Trophoblast cell (in vitro differentiated cells and primary cell): ENCODE data around the gene MMP17.

Source experiments
- DNase-seq, 2 donors: peaks; one replicate each; pipeline ENCODE4 v3.0.0-alpha.2; 2016
- H2AFZ ChIP-seq: 2 replicates; pipeline ENCODE4 v1.6.1; 2013; ENCODE audit warnings: low read length, moderate library complexity, mild to moderate bottlenecking; ENCODE audit not compliant: insufficient read depth, poor library complexity
- H2AK5ac ChIP-seq: 2 replicates; pipeline ENCODE4 v1.6.1; 2013; ENCODE audit warnings: mild to moderate bottlenecking, low read length
- H2BK120ac ChIP-seq: 2 replicates; pipeline ENCODE4 v1.6.1; 2013; ENCODE audit warnings: low read length, mild to moderate bottlenecking, moderate library complexity; ENCODE audit not compliant: insufficient read depth, poor library complexity
- H2BK12ac ChIP-seq: 2 replicates; pipeline ENCODE4 v1.6.1; 2013; ENCODE audit warnings: mild to moderate bottlenecking, low read length, moderate library complexity
- H2BK5ac ChIP-seq: 2 replicates; pipeline ENCODE4 v1.6.1; 2013; ENCODE audit warnings: low read length, low read depth, moderate library complexity, mild to moderate bottlenecking; ENCODE audit not compliant: poor library complexity
- H3K14ac ChIP-seq: 2 replicates; pipeline ENCODE4 v1.6.1; 2013; ENCODE audit warnings: mild to moderate bottlenecking, low read length
- H3K18ac ChIP-seq: 2 replicates; pipeline ENCODE4 v1.6.1; 2013; ENCODE audit warnings: mild to moderate bottlenecking, low read length
- H3K23ac ChIP-seq: 2 replicates; pipeline ENCODE4 v1.6.1; 2013; ENCODE audit warnings: low read length
- H3K27ac ChIP-seq: 2 replicates; pipeline ENCODE4 v1.5.1; 2013; ENCODE audit warnings: low read depth, mild to moderate bottlenecking, inconsistent platforms, low read length, moderate library complexity
- H3K27me3 ChIP-seq: 2 replicates; pipeline ENCODE4 v1.6.1; 2013; ENCODE audit warnings: inconsistent platforms, mild to moderate bottlenecking, low read length, moderate library complexity; ENCODE audit not compliant: insufficient read depth
- H3K36me3 ChIP-seq, 2 experiments: 1 replicate in 1 of 2; 2 replicates in 1 of 2; pipeline ENCODE4 v1.6.1; 2013; ENCODE audit warnings: low read length in 2 of 2, mild to moderate bottlenecking in 2 of 2, moderate library complexity in 1 of 2; ENCODE audit not compliant: insufficient read depth in 2 of 2, control insufficient read depth in 1 of 2
- H3K4ac ChIP-seq: 2 replicates; pipeline ENCODE4 v1.6.1; 2013; ENCODE audit warnings: low read depth, mild to moderate bottlenecking, low read length, moderate library complexity
- H3K4me1 ChIP-seq, 2 experiments: 1 replicate in 1 of 2; 2 replicates in 1 of 2; pipeline ENCODE4 v1.6.1; 2013; ENCODE audit warnings: low read length in 2 of 2, mild to moderate bottlenecking in 2 of 2, moderate library complexity in 1 of 2; ENCODE audit not compliant: insufficient read depth in 2 of 2, control insufficient read depth in 1 of 2
- H3K4me2 ChIP-seq: 2 replicates; pipeline ENCODE4 v1.6.1; 2013; ENCODE audit warnings: inconsistent platforms, mild to moderate bottlenecking, low read length, moderate library complexity
- H3K4me3 ChIP-seq: 2 replicates; pipeline ENCODE4 v1.5.1; 2013; ENCODE audit warnings: mild to moderate bottlenecking, low read depth, low read length, inconsistent platforms
- H3K79me1 ChIP-seq: one replicate; pipeline ENCODE4 v1.6.1; 2013; ENCODE audit warnings: low read length
- H3K79me2 ChIP-seq: 2 replicates; pipeline ENCODE4 v1.6.1; 2013; ENCODE audit warnings: low read length, mild to moderate bottlenecking; ENCODE audit not compliant: control insufficient read depth, insufficient read depth, poor library complexity
- H3K9ac ChIP-seq: 2 replicates; pipeline ENCODE4 v1.6.1; 2013; ENCODE audit warnings: mild to moderate bottlenecking, low read length
- H3K9me3 ChIP-seq: 2 replicates; pipeline ENCODE4 v1.6.1; 2013; ENCODE audit warnings: low read depth, mild to moderate bottlenecking, control low read depth, inconsistent platforms, low read length; ENCODE audit not compliant: insufficient read depth
- H4K12ac ChIP-seq: 2 replicates; pipeline ENCODE4 v1.6.1; 2013; ENCODE audit warnings: low read depth, mild to moderate bottlenecking, low read length, moderate library complexity
- H4K8ac ChIP-seq: 2 replicates; pipeline ENCODE4 v1.6.1; 2013; ENCODE audit warnings: low read depth, mild to moderate bottlenecking, low read length, moderate library complexity
- H4K91ac ChIP-seq: one replicate; pipeline ENCODE4 v1.6.1; 2013; ENCODE audit warnings: low read depth, mild to moderate bottlenecking, low read length, moderate library complexity
- WGBS: extraction: QIAGEN DNeasy Blood & Tissue Kit; methylation state at CpG from one replicate; pipeline ENCODE4 v1.1.7; 2013; ENCODE audit warnings: missing lambda C conversion rate; ENCODE audit not compliant: insufficient read length, insufficient coverage; ENCODE audit errors: extremely low coverage; 5-methylcytosine and 5-hydroxymethylcytosine counted together

Gene MMP17

GRCh38 chr12:131834798-131835615, 6.8 kb downstream of the MMP17 start:
- peaks cover 10 to 15% of the 10 kb centered on the region in 2 experiments for H3K4me1 ChIP-seq
- no peak for DNase-seq
- no peak overlapping the region for H4K91ac ChIP-seq
- H3K23ac ChIP-seq = no peak overlapping the region
- no peak overlapping the region for H2AK5ac ChIP-seq
- no CpG with 5 or more reads among the region's 20 CpGs for WGBS
- no peak overlapping the region for H4K8ac ChIP-seq
- no peaks in the 10 kb centered on the region for H3K27me3 ChIP-seq
- no peak overlapping the region for H2BK5ac ChIP-seq
- H3K27ac ChIP-seq = no peak overlapping the region
- H3K36me3 ChIP-seq = no peaks in the 10 kb centered on the region
- no peak overlapping the region for H2BK12ac ChIP-seq
- H3K4me3 ChIP-seq = peak overlapping the region; percentile 9
- H2AFZ ChIP-seq = no peak overlapping the region
- no peak overlapping the region for H3K18ac ChIP-seq
- H3K79me2 ChIP-seq = peaks cover 2% of the 10 kb centered on the region
- H2BK120ac ChIP-seq = no peak overlapping the region
- peaks cover 5% of the 10 kb centered on the region for H3K79me1 ChIP-seq
- no peak overlapping the region for H4K12ac ChIP-seq
- H3K4ac ChIP-seq = no peak overlapping the region
- no peak overlapping the region for H3K9ac ChIP-seq
- H3K9me3 ChIP-seq = peaks cover 4% of the 10 kb centered on the region
- no peak overlapping the region for H3K14ac ChIP-seq
- no peak overlapping the region for H3K4me2 ChIP-seq

- peaks cover 2% of the 10 kb centered on the region for H3K79me1 ChIP-seq
- H4K91ac ChIP-seq = no peak overlapping the region
- DNase-seq = no peak
- H3K18ac ChIP-seq = no peak overlapping the region
- H3K27me3 ChIP-seq = no peaks in the 10 kb centered on the region
- H3K9me3 ChIP-seq = peaks cover 4% of the 10 kb centered on the region
- H4K8ac ChIP-seq = no peak overlapping the region
- H2BK120ac ChIP-seq = no peak overlapping the region
- H3K4me1 ChIP-seq = peaks cover 6 to 13% of the 10 kb centered on the region in 2 experiments
- H3K23ac ChIP-seq = no peak overlapping the region
- H3K14ac ChIP-seq = no peak overlapping the region
- H3K4ac ChIP-seq = no peak overlapping the region
- H2BK5ac ChIP-seq = no peak overlapping the region
- H3K4me2 ChIP-seq = no peak overlapping the region
- no peak overlapping the region for H3K27ac ChIP-seq
- H4K12ac ChIP-seq = no peak overlapping the region
- H3K36me3 ChIP-seq = no peaks in the 10 kb centered on the region
- no CpG with 5 or more reads among the region's 7 CpGs for WGBS
- no peak overlapping the region for H3K9ac ChIP-seq
- no peak overlapping the region for H2AK5ac ChIP-seq
- H2BK12ac ChIP-seq = no peak overlapping the region
- H3K4me3 ChIP-seq = no peak overlapping the region
- no peaks in the 10 kb centered on the region for H3K79me2 ChIP-seq
- no peak overlapping the region for H2AFZ ChIP-seq
Observed at GRCh38 chr12:131835616-131836171, 7.5 kb downstream of the MMP17 start.

GRCh38 chr12:131836193-131836592, 8.0 kb downstream of the MMP17 start:
- Histone ChIP-seq H2AK5ac (no peak overlapping the region), H3K14ac (no peak overlapping the region), H3K18ac (no peak overlapping the region), H3K79me1 (no peaks in the 10 kb centered on the region), H3K4me1 (peaks cover 2 to 11% of the 10 kb centered on the region in 2 experiments), H2AFZ (no peak overlapping the region), H3K4me3 (no peak overlapping the region), H3K36me3 (no peaks in the 10 kb centered on the region), H2BK12ac (no peak overlapping the region), H4K8ac (no peak overlapping the region), H2BK5ac (no peak overlapping the region), H3K23ac (no peak overlapping the region), H4K12ac (no peak overlapping the region), H3K9me3 (peaks cover 4% of the 10 kb centered on the region), H3K27me3 (no peaks in the 10 kb centered on the region), H3K9ac (no peak overlapping the region), H3K4me2 (no peak overlapping the region), H3K79me2 (no peaks in the 10 kb centered on the region), H4K91ac (no peak overlapping the region), H3K4ac (no peak overlapping the region), H3K27ac (no peak overlapping the region), H2BK120ac (no peak overlapping the region)
- no CpG with 5 or more reads among the region's 3 CpGs for WGBS
- DNase-seq = no peak

- Histone ChIP-seq H3K4me1 (peaks cover 2 to 8% of the 10 kb centered on the region in 2 experiments), H3K79me2 (no peaks in the 10 kb centered on the region), H3K36me3 (no peaks in the 10 kb centered on the region), H2BK5ac (no peak overlapping the region), H4K91ac (no peak overlapping the region), H3K14ac (no peak overlapping the region), H3K27me3 (no peaks in the 10 kb centered on the region), H2BK120ac (no peak overlapping the region), H2BK12ac (no peak overlapping the region), H3K4me3 (no peak overlapping the region), H2AK5ac (peak overlapping the region; percentile 56), H3K9me3 (peaks cover 4% of the 10 kb centered on the region), H3K27ac (no peak overlapping the region), H3K18ac (no peak overlapping the region), H2AFZ (no peak overlapping the region), H3K79me1 (no peaks in the 10 kb centered on the region), H3K4ac (no peak overlapping the region), H3K9ac (no peak overlapping the region), H4K12ac (no peak overlapping the region), H3K23ac (no peak overlapping the region), H3K4me2 (no peak overlapping the region), H4K8ac (no peak overlapping the region)
- no peak for DNase-seq
- no CpG with 5 or more reads among the region's 13 CpGs for WGBS
Observed at GRCh38 chr12:131836714-131837397, 8.7 kb downstream of the MMP17 start.
